ENCODE results near the gene RNPC3.

The RNPC3 gene, protein sequence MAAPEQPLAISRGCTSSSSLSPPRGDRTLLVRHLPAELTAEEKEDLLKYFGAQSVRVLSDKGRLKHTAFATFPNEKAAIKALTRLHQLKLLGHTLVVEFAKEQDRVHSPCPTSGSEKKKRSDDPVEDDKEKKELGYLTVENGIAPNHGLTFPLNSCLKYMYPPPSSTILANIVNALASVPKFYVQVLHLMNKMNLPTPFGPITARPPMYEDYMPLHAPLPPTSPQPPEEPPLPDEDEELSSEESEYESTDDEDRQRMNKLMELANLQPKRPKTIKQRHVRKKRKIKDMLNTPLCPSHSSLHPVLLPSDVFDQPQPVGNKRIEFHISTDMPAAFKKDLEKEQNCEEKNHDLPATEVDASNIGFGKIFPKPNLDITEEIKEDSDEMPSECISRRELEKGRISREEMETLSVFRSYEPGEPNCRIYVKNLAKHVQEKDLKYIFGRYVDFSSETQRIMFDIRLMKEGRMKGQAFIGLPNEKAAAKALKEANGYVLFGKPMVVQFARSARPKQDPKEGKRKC
- 63.6 reads per million, percentile 73 among the genes with 10 or more reads in this experiment for total RNA-seq

DNA sequence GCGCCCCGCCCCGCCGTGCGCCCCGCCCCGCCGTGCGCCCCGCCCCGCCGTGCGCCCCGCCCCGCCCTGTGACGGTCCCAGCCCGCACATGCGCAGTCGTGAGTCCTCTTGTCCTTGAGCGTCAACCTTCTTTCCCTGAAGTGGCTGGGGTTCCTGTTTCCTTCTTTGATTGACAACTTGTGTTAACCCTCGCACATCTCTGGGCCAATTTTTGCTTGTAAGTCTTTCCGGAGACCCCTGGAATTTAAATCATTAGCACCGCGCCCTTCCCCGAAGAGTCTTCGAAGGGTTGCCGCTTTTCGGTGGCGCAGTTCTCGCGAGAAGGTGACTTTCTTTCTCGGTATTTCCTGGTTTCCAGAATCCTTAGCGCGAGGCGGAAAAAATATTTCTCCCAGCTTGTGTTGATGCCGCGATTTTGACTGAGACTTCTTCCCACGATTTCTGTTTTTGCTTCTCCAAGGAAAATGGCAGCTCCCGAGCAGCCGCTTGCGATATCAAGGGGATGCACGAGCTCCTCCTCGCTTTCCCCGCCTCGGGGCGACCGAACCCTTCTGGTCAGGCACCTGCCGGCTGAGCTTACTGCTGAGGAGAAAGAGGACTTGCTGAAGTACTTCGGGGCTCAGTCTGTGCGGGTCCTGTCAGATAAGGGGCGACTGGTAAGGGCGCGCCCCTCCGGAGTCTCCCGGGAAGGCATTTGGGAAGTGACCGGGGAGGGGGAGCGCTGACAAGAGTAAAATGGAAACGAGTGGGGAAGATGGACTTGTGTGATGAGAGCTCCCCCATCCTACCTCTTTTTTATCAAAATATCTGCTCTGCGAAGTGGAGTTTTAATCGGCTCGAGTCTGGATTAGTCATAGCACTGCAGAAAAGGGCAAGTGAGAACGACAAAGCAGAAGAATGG, at the start of gene RNPC3:
Gene RNPC3, plus strand, starts transcription at position 93 of the 901 bp plus-strand sequence. Its CDS starts 372 bp downstream, at position 465.
- peak; percentile 87 for DNase-seq

DNA sequence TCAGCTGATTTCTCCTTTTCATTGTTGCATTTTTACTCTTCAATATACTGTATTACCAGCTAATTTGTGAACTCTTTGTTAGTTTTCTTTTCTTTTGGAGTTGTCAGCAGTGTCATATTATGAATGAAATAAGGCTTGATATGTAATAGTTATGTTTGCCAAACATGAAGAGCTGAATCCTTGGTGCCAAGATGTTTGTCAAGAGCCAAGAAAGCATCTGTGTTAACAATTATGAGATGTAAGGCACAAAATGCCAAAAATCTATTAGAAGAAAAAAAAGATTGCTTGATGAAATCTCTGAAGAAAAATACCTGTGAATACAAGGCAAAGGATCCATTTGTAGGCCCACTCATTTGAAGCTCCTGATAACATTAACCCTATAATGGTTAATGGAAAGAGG, 48.4 kb upstream of the RNPC3 start:
- DNase-seq, result no peak

DNA sequence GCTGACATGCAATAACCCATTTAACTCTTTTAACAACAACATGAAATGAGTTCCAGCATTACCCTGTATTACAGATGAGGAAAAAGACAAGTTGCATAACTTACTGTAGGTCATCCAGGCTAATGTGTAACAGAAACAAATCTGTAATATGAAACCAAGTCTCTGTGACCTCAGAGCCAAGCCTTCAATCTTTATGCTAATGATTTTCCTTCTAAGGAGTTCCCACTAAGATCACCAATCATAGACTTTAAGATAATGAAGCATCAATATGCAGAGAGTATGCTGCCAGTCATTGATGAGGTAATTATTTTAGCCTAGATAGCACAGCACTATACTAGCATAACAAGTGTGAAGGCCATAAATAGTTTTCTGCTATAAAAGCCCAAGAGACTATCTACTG, 35.6 kb upstream of the RNPC3 start:
- DNase-seq, result no peak

DNA sequence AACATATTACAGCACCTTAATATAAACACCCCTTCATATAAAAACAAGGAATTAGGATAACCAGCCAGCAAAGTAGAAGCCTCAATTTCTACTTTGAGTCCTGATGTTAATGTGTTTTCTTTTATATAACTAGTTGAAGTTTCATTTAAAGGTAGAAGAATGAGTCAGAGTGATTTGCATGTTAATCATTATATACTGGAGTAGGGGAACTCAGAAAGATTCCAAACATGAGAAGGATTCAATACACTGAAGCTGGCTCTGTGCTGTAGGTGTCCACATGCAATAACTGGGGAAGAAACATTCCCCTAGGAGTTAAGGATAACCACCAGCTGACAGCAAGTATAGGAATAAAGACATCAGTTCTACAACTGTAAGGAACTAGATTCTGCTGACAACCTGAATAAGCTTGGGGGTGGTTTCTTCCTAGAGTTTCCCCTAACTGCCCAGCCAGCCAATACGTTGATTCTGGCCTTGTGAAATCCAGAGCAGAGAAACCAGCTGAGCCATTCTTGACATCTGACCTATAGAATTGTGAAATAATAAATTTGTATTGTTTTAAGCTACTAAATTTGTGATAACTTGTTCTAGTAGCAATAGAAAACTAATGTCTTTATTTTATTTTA, 33.4 kb upstream of the RNPC3 start:
- DNase-seq, result no peak

DNA sequence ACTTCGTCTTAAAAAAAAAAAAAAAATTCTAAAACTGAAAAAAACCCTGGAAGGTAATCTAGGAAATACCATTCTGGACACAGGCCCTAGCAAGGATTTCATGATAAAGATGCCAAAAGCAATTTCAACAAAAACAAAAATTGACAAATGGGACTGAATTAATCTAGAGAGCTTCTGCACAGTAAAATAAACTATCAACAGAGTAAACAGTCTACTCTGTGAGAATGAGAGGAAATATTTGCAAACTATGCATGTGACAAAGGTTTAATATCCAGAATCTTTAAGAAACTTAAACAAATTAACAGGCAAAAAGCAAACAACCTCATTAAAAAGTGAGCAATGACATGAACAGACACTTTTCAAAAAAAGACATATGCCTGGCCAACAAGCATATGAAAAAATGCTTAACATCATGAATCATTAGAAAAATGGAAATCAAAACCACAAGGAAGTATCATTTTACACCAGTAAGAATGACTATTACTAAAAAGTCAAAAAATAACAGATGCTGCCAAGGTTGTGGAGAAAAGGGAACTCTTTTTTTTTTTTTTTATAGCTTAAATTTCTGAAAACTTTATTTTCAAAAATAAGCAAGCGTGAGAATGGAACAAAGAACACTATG, 29.4 kb upstream of the RNPC3 start:
- no peak for DNase-seq

DNA sequence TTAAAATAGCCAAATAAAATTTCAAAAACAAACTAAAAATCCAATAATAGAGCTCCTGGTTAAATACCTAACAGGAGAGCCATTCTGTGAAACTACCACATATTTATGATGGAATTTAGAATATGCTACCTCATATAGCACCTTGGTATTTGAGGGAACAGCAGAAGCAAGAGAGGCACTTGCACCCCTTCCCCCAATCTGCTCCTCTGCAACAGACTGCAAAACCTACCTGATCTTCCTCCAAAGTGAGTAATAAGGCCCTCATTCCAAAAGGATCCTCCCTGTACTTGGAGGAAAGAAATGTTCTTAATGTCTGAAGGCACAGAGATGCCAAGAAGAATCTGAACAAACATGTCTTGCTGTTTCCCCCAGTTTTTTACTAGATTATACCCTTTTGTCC, 28.1 kb upstream of the RNPC3 start:
- DNase-seq, result no peak

DNA sequence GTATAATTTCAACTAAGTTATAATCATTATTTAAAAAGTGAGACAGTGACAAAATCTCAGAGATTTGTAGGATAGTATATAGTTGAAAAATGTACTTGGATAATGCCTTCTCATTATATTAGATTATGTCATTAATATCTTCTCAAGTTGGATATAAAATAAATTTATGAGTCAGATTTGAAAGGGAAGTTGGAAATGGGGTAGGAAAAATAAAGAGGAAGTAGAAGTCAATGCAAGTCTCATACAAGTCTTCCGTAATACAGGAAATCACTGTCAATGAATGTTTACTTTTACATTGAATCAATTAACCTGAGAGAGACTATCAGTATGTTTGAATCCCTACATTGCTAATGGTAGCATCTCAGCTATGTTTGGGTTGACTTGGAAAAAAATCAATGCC, 16.2 kb upstream of the RNPC3 start:
- DNase-seq, result no peak

DNA sequence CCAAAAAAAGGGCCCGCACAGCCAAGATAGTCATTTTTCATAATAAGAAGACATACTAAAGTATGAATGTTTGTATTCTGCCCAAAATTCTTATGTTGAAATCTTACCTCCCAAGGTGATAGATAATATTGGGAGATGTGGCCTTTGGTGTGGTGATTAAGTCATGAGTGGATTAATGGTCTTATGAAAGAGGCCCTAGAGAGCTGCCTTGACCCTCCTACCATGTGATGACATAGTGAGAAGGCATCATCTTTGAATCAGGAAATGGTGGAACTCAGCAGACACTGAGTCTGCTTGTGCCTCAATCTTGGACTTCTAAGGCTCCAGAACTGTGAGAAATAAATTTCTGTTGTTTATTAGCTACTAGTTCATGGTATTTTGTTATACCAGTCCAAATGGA, 11.8 kb upstream of the RNPC3 start:
- DNase-seq, result no peak

DNA sequence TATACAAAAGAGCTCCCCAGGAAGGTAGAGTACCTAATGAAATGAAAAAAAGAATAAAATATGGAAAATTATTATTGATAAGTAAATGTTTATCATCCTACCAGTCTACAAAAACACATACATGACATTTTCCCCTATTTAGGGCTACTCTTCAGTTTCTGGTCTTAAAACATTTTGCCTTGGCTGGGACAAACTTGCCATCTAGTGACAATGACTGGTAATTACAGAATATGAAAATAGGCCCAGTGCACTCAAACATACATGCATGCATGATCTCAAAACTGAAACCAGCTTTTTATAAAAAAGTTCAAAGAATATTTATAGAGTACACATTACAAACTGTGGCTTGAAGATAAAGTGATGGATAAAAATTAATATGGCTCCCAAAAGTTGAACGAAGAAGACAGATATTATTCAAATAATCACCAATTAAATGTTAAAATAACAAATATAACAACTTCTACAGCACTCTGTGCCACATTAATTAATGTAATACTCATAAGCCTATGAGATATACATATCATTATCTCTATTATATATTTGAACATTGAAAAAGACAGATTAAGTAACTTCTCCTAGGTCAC, 10.5 kb upstream of the RNPC3 start:
- peak; percentile 2 for DNase-seq

DNA sequence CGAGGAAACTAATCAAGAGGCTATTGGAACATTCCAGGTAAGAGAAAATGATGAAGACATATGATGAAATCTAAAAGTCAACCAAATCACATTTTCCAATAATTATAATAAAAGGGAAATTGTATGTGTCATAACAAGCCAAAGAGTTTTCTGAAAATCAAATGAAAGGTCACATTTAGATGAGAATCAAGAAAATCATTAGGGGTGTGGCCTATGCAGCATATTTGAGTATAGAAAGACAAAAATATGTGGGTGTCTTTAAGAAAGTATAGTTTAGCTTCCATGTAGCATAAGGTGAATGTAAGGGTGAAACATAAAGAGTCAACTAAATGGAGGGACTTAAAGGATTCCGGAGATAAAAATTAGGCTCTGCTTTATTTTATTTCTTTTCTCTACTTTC, 9.2 kb upstream of the RNPC3 start:
- no peak for DNase-seq

DNA sequence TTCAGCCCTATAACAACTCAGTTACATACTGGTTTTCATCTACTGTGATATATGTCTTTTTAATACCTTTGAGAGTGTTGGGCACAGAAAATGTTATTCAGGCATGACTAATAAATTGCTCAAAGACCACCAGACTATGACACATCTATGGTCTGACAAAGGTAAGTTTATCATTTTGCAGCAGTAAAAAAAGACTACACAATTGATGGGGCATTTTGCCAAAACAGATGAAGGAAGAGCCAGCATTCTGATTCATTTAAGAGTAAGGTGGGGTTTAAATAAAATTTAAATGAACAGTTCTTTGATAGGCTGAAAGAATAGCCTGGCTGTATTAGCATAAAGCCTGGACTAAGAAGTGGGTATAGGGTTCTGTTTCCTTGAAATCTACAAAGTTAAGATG, 8.8 kb upstream of the RNPC3 start:
- DNase-seq, result no peak

DNA sequence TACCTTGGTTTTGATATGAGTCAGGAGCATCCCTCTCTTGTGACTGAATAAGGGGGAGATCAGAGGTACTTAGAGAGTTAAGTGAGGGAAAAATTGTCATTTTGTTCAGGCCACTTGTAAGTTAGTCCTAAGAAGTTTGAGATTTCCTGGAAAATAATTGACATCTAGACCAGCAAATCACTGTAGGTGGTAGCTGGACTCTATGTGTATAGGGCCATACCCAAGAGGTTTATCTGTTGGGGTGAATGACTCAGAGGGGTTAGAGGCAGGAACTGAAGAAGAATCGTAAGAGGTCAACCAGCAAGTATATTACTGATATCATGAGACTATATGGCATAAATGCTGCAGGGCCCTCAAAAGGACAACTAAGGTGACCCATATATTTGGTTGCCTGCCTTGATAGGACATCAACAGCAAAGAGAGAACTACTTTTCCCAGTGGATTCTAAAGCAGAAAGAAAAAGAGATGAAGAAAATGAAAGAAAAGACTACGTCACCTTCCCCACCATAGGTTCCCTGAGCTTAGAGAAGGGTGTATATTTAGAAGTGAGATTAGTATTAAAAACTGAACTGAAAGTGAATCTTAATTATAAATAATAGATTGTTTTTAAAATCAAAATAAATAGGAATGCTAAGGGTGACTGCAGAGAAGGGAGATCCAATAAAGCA, 8.0 kb upstream of the RNPC3 start:
- no peak for DNase-seq

DNA sequence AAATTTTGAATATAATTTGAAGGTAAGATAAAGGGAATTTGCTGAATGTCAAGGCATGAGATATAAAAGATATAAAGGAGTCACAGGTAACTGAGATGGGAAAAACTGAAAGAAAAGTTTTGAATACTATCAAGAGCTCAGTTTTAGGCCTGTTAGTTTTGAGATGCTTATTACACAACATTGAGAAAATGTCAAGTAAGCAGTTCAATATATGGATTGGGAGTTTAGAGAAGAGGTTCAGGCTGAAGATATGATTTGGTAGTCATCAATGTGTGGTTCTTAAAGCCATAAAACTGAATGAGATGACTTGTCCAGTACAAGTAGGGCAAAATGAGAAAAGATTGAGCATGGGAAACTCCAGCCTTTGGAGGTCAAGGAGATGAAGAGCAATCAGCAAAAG, 4.7 kb upstream of the RNPC3 start:
- no peak for DNase-seq

DNA sequence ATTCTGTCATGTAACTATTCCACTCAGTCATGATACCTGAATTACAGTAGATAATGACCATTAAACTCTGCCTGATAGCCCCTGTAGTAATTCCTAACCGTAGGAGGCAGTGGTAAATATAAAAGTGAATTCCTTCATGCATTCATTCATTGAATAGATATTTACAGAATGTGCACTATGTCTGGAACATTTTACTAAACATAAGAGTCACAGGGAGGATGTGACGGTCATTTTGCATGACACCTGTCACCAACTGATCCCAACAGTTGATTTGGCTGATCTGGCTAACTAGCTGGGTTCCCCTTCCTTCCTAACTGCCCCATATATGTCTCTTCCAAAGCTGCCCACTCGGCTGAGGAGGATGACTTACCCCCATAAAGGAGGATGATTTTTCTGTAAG, 2.2 kb upstream of the RNPC3 start:
- no peak for DNase-seq

DNA sequence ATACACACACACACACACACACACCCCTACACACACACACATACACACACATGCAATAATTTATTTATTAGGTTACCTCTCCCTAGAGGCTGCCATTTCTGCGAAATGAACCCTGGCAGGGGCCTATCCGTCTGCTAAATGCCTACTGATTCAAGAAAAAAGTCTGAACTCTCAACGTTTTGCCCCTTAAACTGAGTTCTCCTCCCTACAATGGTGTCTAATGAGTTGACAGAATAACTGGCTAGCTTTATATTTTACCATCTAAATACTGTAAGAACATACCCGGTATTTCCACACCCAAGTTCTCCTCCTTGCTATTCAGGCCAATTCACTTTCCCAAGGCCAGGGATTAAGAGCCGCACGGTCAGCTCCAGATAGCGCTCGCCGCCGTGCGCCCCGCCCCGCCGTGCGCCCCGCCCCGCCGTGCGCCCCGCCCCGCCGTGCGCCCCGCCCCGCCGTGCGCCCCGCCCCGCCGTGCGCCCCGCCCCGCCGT, 339 bp upstream of the RNPC3 start:
- DNase-seq, result no peak

DNA sequence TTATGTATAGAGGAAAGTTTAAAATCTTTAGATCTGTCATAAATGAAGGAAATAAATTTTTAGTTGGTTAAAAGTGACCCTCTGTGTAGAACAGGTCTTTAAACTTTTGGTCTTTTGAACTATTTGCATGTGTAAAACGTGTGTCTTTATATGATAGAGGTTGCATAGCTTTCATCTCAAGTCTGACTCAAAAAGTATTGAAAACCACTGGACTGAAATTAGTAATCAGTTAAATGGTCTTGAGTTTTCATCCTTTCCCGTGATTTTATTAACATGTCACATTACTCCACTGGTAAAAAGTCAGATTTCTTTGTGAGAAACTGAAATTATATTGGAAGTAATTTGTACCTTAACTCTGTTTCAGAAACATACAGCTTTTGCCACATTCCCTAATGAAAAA, 1.8 kb downstream of the RNPC3 start:
- no peak for DNase-seq

DNA sequence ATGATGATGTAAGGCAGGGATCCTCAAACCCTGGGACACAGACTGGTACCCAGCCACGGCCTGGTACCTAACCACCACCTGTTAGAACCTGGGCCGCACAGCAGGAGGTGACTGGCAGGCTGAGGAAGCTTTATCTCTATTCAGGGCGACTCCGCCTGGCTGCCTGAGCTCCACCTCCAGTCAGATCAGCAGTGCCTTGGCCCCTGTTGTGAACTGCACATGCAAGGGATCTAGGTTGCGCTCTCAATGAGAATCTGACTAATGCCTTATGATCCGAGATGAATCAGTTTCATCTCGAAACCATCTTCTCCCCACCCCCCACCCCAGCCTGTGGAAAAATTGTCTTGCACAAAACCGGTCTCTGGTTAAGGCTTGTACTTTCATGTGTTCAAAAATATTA, 4.2 kb downstream of the RNPC3 start:
- peak; percentile 4 for DNase-seq

DNA sequence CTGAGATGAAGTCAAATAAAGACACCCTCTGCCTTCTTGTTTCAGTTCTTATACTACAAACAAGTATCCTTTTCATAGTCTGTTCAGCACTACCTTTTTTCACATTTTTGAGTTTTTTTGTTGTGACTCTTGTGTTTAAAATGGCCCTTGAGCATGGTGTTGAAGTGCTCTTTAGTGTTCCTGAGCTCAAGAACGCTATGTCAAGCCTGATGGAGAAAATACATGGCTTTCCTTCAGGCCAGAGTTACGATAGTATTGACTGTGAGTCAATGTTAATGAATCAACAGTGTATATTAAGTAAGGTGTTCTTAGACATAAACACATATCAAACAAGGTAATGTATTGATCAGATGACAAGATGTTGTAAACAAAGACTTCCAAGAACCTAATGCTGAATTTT, 12.7 kb downstream of the RNPC3 start:
- no peak for DNase-seq

DNA sequence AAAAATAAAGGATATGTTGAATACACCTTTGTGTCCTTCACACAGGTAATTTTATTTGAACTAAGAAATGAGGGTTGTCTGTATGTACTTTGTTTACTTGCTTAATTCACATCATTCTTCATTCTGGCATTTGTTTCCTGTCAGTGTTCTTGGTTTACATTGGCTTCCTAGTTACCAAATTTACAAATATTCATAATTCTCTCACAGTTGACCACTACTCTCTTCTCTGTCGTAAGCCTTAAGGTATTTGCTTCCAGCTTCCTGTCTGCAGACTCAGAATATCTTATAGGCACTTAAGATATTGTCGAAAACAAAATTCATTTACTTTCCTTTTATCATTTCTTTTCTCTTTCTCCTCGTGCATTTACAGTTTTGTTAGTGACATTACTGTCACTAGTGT, 15.9 kb downstream of the RNPC3 start:
- no peak for DNase-seq

DNA sequence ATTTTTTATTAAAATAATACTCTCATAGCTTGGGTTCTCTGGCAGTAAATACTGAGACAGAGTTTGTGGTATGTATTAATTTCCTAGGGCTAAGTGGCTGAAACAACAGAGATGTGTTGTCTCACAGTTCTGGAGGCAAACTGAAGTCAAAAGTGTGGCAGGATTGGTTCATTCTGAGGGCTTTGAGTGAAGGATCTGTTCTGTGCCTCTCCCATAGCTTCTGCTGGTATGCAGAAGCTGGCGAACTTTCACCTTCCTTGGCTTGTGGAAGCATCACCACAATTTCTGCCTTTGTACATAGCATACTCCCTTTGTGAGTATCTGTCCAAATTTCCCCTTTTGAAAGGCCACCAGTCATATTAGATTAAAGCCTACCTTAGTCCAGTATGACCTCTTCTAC, 21.0 kb downstream of the RNPC3 start:
- DNase-seq, result no peak

DNA sequence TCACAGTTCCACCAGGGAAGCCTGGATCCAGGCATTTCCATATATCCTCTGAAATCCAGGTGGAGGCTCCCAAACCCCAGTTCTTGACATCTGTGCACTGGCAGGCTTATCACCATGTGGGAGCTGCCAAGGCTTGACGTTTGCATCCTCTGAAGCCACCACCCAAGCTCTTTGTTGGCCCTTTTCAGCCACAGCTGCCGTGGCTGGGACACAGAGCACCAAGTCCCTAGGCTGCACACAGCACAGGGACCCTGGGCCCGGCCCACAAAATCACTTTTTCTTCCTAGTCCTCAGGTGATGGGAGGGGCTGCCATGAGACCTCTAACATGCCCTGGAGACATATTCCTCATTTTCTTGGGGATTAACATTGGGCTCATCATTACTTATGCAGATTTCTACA, 22.3 kb downstream of the RNPC3 start:
- no peak for DNase-seq

DNA sequence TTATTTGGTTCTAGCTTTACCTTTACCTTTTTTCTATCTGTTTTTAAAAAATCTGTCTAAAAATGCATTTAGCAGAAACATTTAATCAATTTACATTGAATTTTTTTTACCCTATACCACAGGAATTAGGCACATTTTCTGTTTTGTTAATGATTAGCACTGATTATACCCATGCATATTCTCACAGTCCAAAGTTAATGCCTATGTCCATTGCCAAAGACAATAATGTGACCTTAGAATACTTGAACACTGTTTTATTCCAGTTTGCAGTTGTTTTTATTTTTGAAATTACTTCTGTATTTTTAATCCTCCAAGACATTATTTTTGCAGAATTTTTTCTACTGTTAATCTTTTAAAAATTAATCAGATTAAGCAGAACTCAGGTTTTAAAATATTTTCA, 34.9 kb downstream of the RNPC3 start:
- DNase-seq, result no peak

Data from effector CD4-positive, alpha-beta T cell (primary cell).